Body of pancreas (tissue), 4 donors: ENCODE measurements around the gene TBC1D19.

Source experiments
- CTCF ChIP-seq, 7 experiments: fragments of 450-650 bp in 4 of 7; fragments of 200-600 bp in 3 of 7; sonication (generic) in 3 of 7; IDR thresholded peaks; one replicate each; pipeline ENCODE4 v1.5.1; 2016 to 2019; ENCODE audit warnings: antibody characterized with exemption in 7 of 7
- POLR2A ChIP-seq, 3 donors: fragments of 450-650 bp; IDR thresholded peaks; one replicate each; pipeline ENCODE4 v1.6.1; 2016; ENCODE audit warnings: antibody characterized with exemption in 3 of 3, mild to moderate bottlenecking in 2 of 3

DNA sequence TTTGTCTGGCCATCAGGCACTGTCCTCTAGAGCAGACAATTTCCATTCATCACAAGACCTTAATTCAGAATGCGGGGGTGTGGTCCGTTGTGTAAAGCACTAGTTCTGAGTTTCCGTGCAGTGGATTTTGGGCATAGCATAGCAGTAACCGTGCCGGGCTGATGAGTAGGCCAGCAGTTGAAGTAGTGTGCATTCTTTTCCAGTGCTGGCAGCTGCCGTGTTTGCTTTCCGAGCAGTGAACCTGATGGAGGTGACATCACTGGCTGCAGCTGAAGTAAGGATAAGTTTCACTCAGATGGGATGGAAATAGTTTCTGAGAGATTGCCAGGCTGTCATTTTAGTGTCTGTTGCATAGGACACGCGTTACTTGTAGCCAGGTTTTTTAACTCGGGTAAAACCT, 169.7 kb downstream of the TBC1D19 start:
- TF ChIP-seq CTCF (IDR thresholded peaks at IDR 0.05) (no peak), POLR2A (IDR thresholded peaks at IDR 0.05) (no peak)
